Measurements from ENCODE around the gene SLC38A11. TPM values are rescaled to one million over a fixed set of nuclear protein-coding genes. Genes with fewer than 3 reads are reported as not detected.
A peak's percentile ranks its signal among the peaks of the same experiment; 100 is the strongest.

SLC38A11 gene
- total RNA-seq, 1 experiment from 2014 or later, result not detected

- RAD21 ChIA-PET (ENCODE audit: low non-redundant PET in 1 of 2, low total read pairs in 2 of 2, uncharacterized antibody in 2 of 2, unreplicated experiment in 2 of 2), result no interaction called here
- Histone ChIP-seq H3K9me3 (ENCODE audit: control insufficient read depth in 1 of 2, insufficient read depth in 1 of 2, low read depth in 1 of 2, low read length in 2 of 2) (no peaks in the 10 kb centered on the region), H3K79me2 (ENCODE audit: insufficient read depth, low read length) (no peaks in the 10 kb centered on the region), H3K36me3 (ENCODE audit: control insufficient read depth in 1 of 2, insufficient read depth in 2 of 2, low read length in 2 of 2) (no peaks in the 10 kb centered on the region), H3K9ac (ENCODE audit: low read length) (no peak overlapping the region), H3K4me1 (ENCODE audit: control insufficient read depth in 1 of 2, insufficient read depth in 2 of 2, low read length in 2 of 2) (peaks cover 3 to 12% of the 10 kb centered on the region in 2 experiments; a peak in 3 of 4 replicates), H3K27me3 (ENCODE audit: insufficient read depth, low read length) (no peaks in the 10 kb centered on the region), H3K27ac (ENCODE audit: low read depth, low read length) (no peak overlapping the region), H3K4me2 (ENCODE audit: low read length) (peak overlapping the region; percentile 45; the same call in 1 of the 2 replicates), H4K20me1 (ENCODE audit: insufficient read depth) (no peaks in the 10 kb centered on the region), H3K4me3 (replicated peaks in 1 of 2; ENCODE audit: low read depth in 1 of 2, low read length in 2 of 2) (no peak overlapping the region), H2AFZ (ENCODE audit: low read depth, low read length, poor library complexity, severe bottlenecking) (peak overlapping the region; percentile 97), H3K9me2 (ENCODE audit: insufficient read depth) (no peaks in the 10 kb centered on the region)
- POLR2A ChIA-PET, result no interaction called here
- ATAC-seq (peak; percentile 14; the same call in 1 of the 2 replicates), DNase-seq (ENCODE audit: low read depth, low spot score) (no peak)
- intact Hi-C loops (cut with micrococcal nuclease), result loop anchor here (5.0 kb wide), 1 partner anchor 54 kb away; the partner anchor contains the start of gene COBLL1
- TF ChIP-seq SRF (IDR thresholded peaks at IDR 0.05; ENCODE audit: low read depth), result no peak
- no peak for TF ChIP-seq JUND (IDR thresholded peaks at IDR 0.05)
- TF ChIP-seq CBX3 (IDR thresholded peaks at IDR 0.05; ENCODE audit: low read depth), result no peak
- TF ChIP-seq EZH2phosphoT487 (IDR thresholded peaks at IDR 0.05; ENCODE audit: borderline replicate concordance), result no peak
- TF ChIP-seq ELF1 (IDR thresholded peaks at IDR 0.05; ENCODE audit: borderline replicate concordance, low read depth), result no peak
- no peak for TF ChIP-seq ZBTB33 (IDR thresholded peaks at IDR 0.05; ENCODE audit: extremely low read depth, insufficient replicate concordance, low read length)
- TF ChIP-seq RAD21 (IDR thresholded peaks at IDR 0.05; ENCODE audit: low read depth), result no peak
- TF ChIP-seq TCF7L2 (IDR thresholded peaks at IDR 0.05; ENCODE audit: borderline replicate concordance, extremely low read depth, insufficient read depth, insufficient read length), result no peak
- no peak for TF ChIP-seq SP1 (IDR thresholded peaks at IDR 0.05; ENCODE audit: low read depth)
- TF ChIP-seq POLR2A (IDR thresholded peaks at IDR 0.05; ENCODE audit: borderline replicate concordance, extremely low read depth, insufficient read depth, insufficient read length), result no peak
- CTCF ChIA-PET, result interaction anchor here (1.5 kb wide), 1 partner anchor 20 kb away, joined by 5 read pairs; no protein-coding TSS in a partner anchor
- no TSS peak for BruUV-seq (replicated peaks)
Measured at GRCh38 chr2:164896226-164896625, 59.1 kb downstream of the SLC38A11 start.

Data from HCT116 (cell line).